ENCODE measurements around the gene GALNT7.
"Not testable (repeated sequence)": the region's sequence is repeated elsewhere in the genome, so short reads cannot be mapped to it uniquely, and the experiment has no call there.

Gene GALNT7

GRCh38 chr4:173168396-173169177 is at the start of gene GALNT7:
Gene GALNT7, plus strand, starts transcription at chr4:173168811. Its CDS starts 25 bp downstream, at chr4:173168836.
- FAIRE-seq (no peak), DNase-seq (ENCODE audit: insufficient read length, low spot score) (peak; percentile 60)
- TF ChIP-seq POLR2A (IDR thresholded peaks at IDR 0.05; ENCODE audit: low read depth, low read length), result no peak

- not testable (repeated sequence) for FAIRE-seq; DNase-seq (ENCODE audit: insufficient read length, low spot score)
Observed at GRCh38 chr4:173118819-173119218, 49.8 kb upstream of the GALNT7 start.

- FAIRE-seq, result no peak
- no peak for DNase-seq (ENCODE audit: insufficient read length, low spot score)
- no peak for TF ChIP-seq POLR2A (IDR thresholded peaks at IDR 0.05; ENCODE audit: low read depth, low read length)
Observed at GRCh38 chr4:173119818-173120217, 48.8 kb upstream of the GALNT7 start.

- no peak for TF ChIP-seq POLR2A (IDR thresholded peaks at IDR 0.05; ENCODE audit: low read depth, low read length)
- no peak for FAIRE-seq
- DNase-seq (ENCODE audit: insufficient read length, low spot score), result peak; percentile 1
Observed at GRCh38 chr4:173121076-173121561, 47.5 kb upstream of the GALNT7 start.

GRCh38 chr4:173124209-173124865 is 44.3 kb upstream of the GALNT7 start:
- no peak for TF ChIP-seq POLR2A (IDR thresholded peaks at IDR 0.05; ENCODE audit: low read depth, low read length)
- no peak for DNase-seq (ENCODE audit: insufficient read length, low spot score)
- no peak for FAIRE-seq

GRCh38 chr4:173125216-173125812 is 43.3 kb upstream of the GALNT7 start:
- FAIRE-seq (no peak), DNase-seq (ENCODE audit: insufficient read length, low spot score) (no peak)
- TF ChIP-seq POLR2A (IDR thresholded peaks at IDR 0.05; ENCODE audit: low read depth, low read length), result no peak

- no peak for FAIRE-seq
- no peak for TF ChIP-seq POLR2A (IDR thresholded peaks at IDR 0.05; ENCODE audit: low read depth, low read length)
- no peak for DNase-seq (ENCODE audit: insufficient read length, low spot score)
Observed at GRCh38 chr4:173128199-173128890, 40.3 kb upstream of the GALNT7 start.

- no peak for TF ChIP-seq POLR2A (IDR thresholded peaks at IDR 0.05; ENCODE audit: low read depth, low read length)
- FAIRE-seq (no peak), DNase-seq (ENCODE audit: insufficient read length, low spot score) (no peak)
Observed at GRCh38 chr4:173130687-173131086, 37.9 kb upstream of the GALNT7 start.

- FAIRE-seq, result no peak
Observed at GRCh38 chr4:173134426-173134825, 34.2 kb upstream of the GALNT7 start.

GRCh38 chr4:173135241-173135847 is 33.3 kb upstream of the GALNT7 start:
- no peak for DNase-seq (ENCODE audit: insufficient read length, low spot score)
- FAIRE-seq, result no peak
- TF ChIP-seq POLR2A (IDR thresholded peaks at IDR 0.05; ENCODE audit: low read depth, low read length), result no peak

More at GRCh38 chr4:173134426-173134825, 34.2 kb upstream of the GALNT7 start:
- DNase-seq (ENCODE audit: insufficient read length, low spot score), result no peak
- no peak for TF ChIP-seq POLR2A (IDR thresholded peaks at IDR 0.05; ENCODE audit: low read depth, low read length)

GRCh38 chr4:173138624-173139023 is 30.0 kb upstream of the GALNT7 start:
- FAIRE-seq, result no peak
- no peak for TF ChIP-seq POLR2A (IDR thresholded peaks at IDR 0.05; ENCODE audit: low read depth, low read length)
- no peak for DNase-seq (ENCODE audit: insufficient read length, low spot score)

- DNase-seq (ENCODE audit: insufficient read length, low spot score), result no peak
- no peak for FAIRE-seq
- no peak for TF ChIP-seq POLR2A (IDR thresholded peaks at IDR 0.05; ENCODE audit: low read depth, low read length)
Observed at GRCh38 chr4:173139561-173139960, 29.1 kb upstream of the GALNT7 start.

- DNase-seq (ENCODE audit: insufficient read length, low spot score) (no peak), FAIRE-seq (no peak)
- no peak for TF ChIP-seq POLR2A (IDR thresholded peaks at IDR 0.05; ENCODE audit: low read depth, low read length)
Observed at GRCh38 chr4:173145131-173145530, 23.5 kb upstream of the GALNT7 start.
